CD4-positive, alpha-beta T cell (primary cell): ENCODE measurements around the gene RPS16. TPM values are rescaled to one million over a fixed set of nuclear protein-coding genes. Genes with fewer than 3 reads are reported as not detected.

Experiments used
- ATAC-seq: fragments of 200-7000 bp; cut with Tn5 transposase; one replicate; pipeline ENCODE4 v1.10.0; 2022; ENCODE audit warnings: mild to moderate bottlenecking; ENCODE audit not compliant: poor library complexity
- CTCF ChIA-PET: fragments of 350-600 bp; sonication (Branson Sonifier 250); formaldehyde crosslinking; loops from one replicate; lab custom pipeline; 2021; ENCODE audit warnings: antibody characterized with exemption, inconsistent platforms; lab: Charles Lee
- POLR2A ChIA-PET: fragments of 350-600 bp; sonication (Branson Sonifier 250); formaldehyde crosslinking; loops from one replicate; lab custom pipeline; 2021; ENCODE audit warnings: antibody characterized with exemption, inconsistent platforms; lab: Charles Lee
- DNase-seq, 14 experiments: peaks; one replicate each; pipeline ENCODE4 v3.0.0-alpha.2; 2013 to 2020; ENCODE audit warnings: mixed read lengths in 2 of 14
- H3K27ac ChIP-seq, 2 donors: one replicate each; pipeline versions ENCODE4 v1.5.1 to v1.7.0; 2013; ENCODE audit warnings: low read length in 2 of 2, low read depth in 1 of 2, mild to moderate bottlenecking in 1 of 2
- H3K27me3 ChIP-seq, 2 experiments: 1 replicate in 1 of 2; 2 replicates in 1 of 2; pipeline versions ENCODE4 v1.6.1 to v1.7.0; 2013; ENCODE audit warnings: low read length in 2 of 2, control low read depth in 1 of 2, mild to moderate bottlenecking in 1 of 2, moderate library complexity in 1 of 2; ENCODE audit not compliant: insufficient read depth in 2 of 2, control insufficient read depth in 1 of 2
- H3K36me3 ChIP-seq: one replicate; pipeline ENCODE4 v1.6.1; 2013; ENCODE audit warnings: low read length, control low read depth; ENCODE audit not compliant: insufficient read depth
- H3K4me1 ChIP-seq: one replicate; pipeline ENCODE4 v1.6.1; 2013; ENCODE audit warnings: low read length, control low read depth; ENCODE audit not compliant: insufficient read depth
- H3K4me3 ChIP-seq: one replicate; pipeline ENCODE4 v1.5.1; 2013; ENCODE audit warnings: mild to moderate bottlenecking, low read length, moderate library complexity
- H3K9me3 ChIP-seq, 2 experiments: 1 replicate in 1 of 2; 2 replicates in 1 of 2; pipeline versions ENCODE4 v1.6.1 to v1.7.0; 2013; ENCODE audit warnings: low read length in 2 of 2, mild to moderate bottlenecking in 2 of 2, control low read depth in 1 of 2, moderate library complexity in 1 of 2; ENCODE audit not compliant: control insufficient read depth in 1 of 2, insufficient read depth in 1 of 2
- H3K27ac Mint-ChIP-seq: one replicate; pipeline ENCODE4 v1.8.0; 2020; ENCODE audit warnings: mixed read lengths
- H3K27me3 Mint-ChIP-seq: one replicate; pipeline ENCODE4 v1.8.0; 2021; ENCODE audit warnings: mixed read lengths
- H3K36me3 Mint-ChIP-seq: one replicate; pipeline ENCODE4 v1.8.0; 2021; ENCODE audit warnings: low read depth, mixed read lengths
- H3K4me1 Mint-ChIP-seq: one replicate; pipeline ENCODE4 v1.8.0; 2021; ENCODE audit warnings: low read depth, mixed read lengths
- H3K4me3 Mint-ChIP-seq: one replicate; pipeline ENCODE4 v1.8.0; 2020; ENCODE audit warnings: mild to moderate bottlenecking, mixed read lengths
- H3K9me3 Mint-ChIP-seq: one replicate; pipeline ENCODE4 v1.8.0; 2020; ENCODE audit warnings: mixed read lengths
- CTCF ChIP-seq: fragments of 200-600 bp; IDR thresholded peaks from one replicate; pipeline ENCODE4 v1.8.0; 2022; ENCODE audit warnings: antibody characterized with exemption, mild to moderate bottlenecking
- intact Hi-C, 2 experiments: fragments of 100-400 bp; cut with DNase I in 1 of 2; cut with micrococcal nuclease in 1 of 2; formaldehyde crosslinking; loops; one replicate each; pipeline versions ENCODE4 v1.15.1 to v1.9.0; 2023 to 2025; cut with DNase I, micrococcal nuclease
- total RNA-seq, 174 experiments: library from RNA in 2 of 174; stranded (reverse) in 2 of 174; gene quantifications; one replicate each; pipeline ENCODE4 v1.2.3 and lab custom pipeline; 2021 to 2026

Gene RPS16
- total RNA-seq, 2 experiments from 2014 or later, result 4,625 to 4,839 TPM

GRCh38 chr19:39412100-39412866 is 23.5 kb downstream of the RPS16 start, which contains the start of gene PLEKHG2:
Gene PLEKHG2 (plus strand): TSS chr19:39412669. CDS start chr19:39414087, 1,418 bp downstream.
- Mint-ChIP-seq H3K27me3 (peaks cover 12% of the 10 kb centered on the region), H3K27ac (peak within 1 kb of the TSS; percentile 98), H3K36me3 (peaks cover 67% of the 10 kb centered on the region), H3K4me1 (peaks cover 41% of the 10 kb centered on the region), H3K4me3 (peak within 1 kb of the TSS; percentile 95), H3K9me3 (no peaks in the 10 kb centered on the region)
- H3K4me1 ChIP-seq, result peaks cover 72% of the 10 kb centered on the region
- POLR2A ChIA-PET, result interaction anchor here (1.0 to 2.6 kb wide), 16 partner anchors 8 to 434 kb away, joined by 3 to 119 read pairs (median 6); partner anchors contain the start of genes FBL, MED29, PAF1 and RPS16
- H3K4me3 ChIP-seq, result peak within 1 kb of the TSS; percentile 100
- TF ChIP-seq CTCF, result peak; percentile 80
- peak; percentile 61 for ATAC-seq
- H3K27me3 ChIP-seq, result no peaks in the 10 kb centered on the region
- H3K9me3 ChIP-seq, result no peaks in the 10 kb centered on the region
- intact Hi-C loops, result loop anchor here (1.0 to 10.0 kb wide), 10 partner anchors 11 to 290 kb away; partner anchors contain the start of genes MED29 (in 1 of the 2), PAF1 (in 1 of the 2), PAK4 (in 1 of the 2) and RPS16 (in 1 of the 2)
- peaks cover 24% of the 10 kb centered on the region for H3K36me3 ChIP-seq
- H3K27ac ChIP-seq, result peak within 1 kb of the TSS; percentile 100
- CTCF ChIA-PET, result interaction anchor here (0.9 to 2.5 kb wide), 17 partner anchors 8 to 128 kb away, joined by 3 to 102 read pairs (median 7); partner anchors contain the start of genes EID2B, MED29, PAF1 and RPS16
- peak; percentile 94 to 100 (median 97) for DNase-seq

GRCh38 chr19:39411832-39412099 is 24.0 kb downstream of the RPS16 start:
- ATAC-seq (peak; percentile 48), DNase-seq (peak; percentile 86 to 95 (median 92))
- Histone ChIP-seq H3K4me3 (peak overlapping the region; percentile 100), H3K9me3 (no peaks in the 10 kb centered on the region), H3K4me1 (peaks cover 72% of the 10 kb centered on the region), H3K27ac (peak overlapping the region; percentile 100), H3K27me3 (no peaks in the 10 kb centered on the region), H3K36me3 (peaks cover 29% of the 10 kb centered on the region)
- peak overlapping the region; percentile 98 for H3K27ac Mint-ChIP-seq
- peaks cover 68% of the 10 kb centered on the region for H3K36me3 Mint-ChIP-seq
- peaks cover 41% of the 10 kb centered on the region for H3K4me1 Mint-ChIP-seq
- H3K4me3 Mint-ChIP-seq, result peak overlapping the region; percentile 95
- no peaks in the 10 kb centered on the region for H3K9me3 Mint-ChIP-seq
- POLR2A ChIA-PET, result interaction anchor here (1.1 to 2.6 kb wide), 13 partner anchors 10 to 434 kb away, joined by 3 to 119 read pairs (median 6); partner anchors contain the start of genes FBL, MED29, PAF1 and RPS16
- peak; percentile 92 for TF ChIP-seq CTCF
- intact Hi-C loops, result loop anchor here (1.0 to 10.0 kb wide), 10 partner anchors 10 to 289 kb away; partner anchors contain the start of genes MED29 (in 1 of the 2), PAF1 (in 1 of the 2), PAK4 (in 1 of the 2) and RPS16 (in 1 of the 2)
- H3K27me3 Mint-ChIP-seq, result peaks cover 12% of the 10 kb centered on the region
- CTCF ChIA-PET, result interaction anchor here (0.9 to 2.5 kb wide), 17 partner anchors 8 to 129 kb away, joined by 3 to 102 read pairs (median 7); partner anchors contain the start of genes EID2B, MED29, PAF1 and RPS16

GRCh38 chr19:39411081-39411831 is 24.5 kb downstream of the RPS16 start:
- Mint-ChIP-seq H3K9me3 (no peaks in the 10 kb centered on the region), H3K4me1 (peaks cover 44% of the 10 kb centered on the region), H3K36me3 (peaks cover 73% of the 10 kb centered on the region), H3K4me3 (peak overlapping the region; percentile 95), H3K27ac (peak overlapping the region; percentile 98), H3K27me3 (peaks cover 12% of the 10 kb centered on the region)
- no peaks in the 10 kb centered on the region for H3K9me3 ChIP-seq
- peaks cover 29% of the 10 kb centered on the region for H3K36me3 ChIP-seq
- intact Hi-C loops, result loop anchor here (1.0 to 10.0 kb wide), 3 partner anchors 14 to 289 kb away; partner anchors contain the start of gene PAK4 (in 1 of the 2)
- DNase-seq, result peak in 5 of 14 experiments; percentile 16 to 73 (median 42)
- H3K4me1 ChIP-seq, result peaks cover 74% of the 10 kb centered on the region
- peak overlapping the region; percentile 100 for H3K27ac ChIP-seq
- CTCF ChIA-PET, result interaction anchor here (1.0 to 2.5 kb wide), 15 partner anchors 7 to 129 kb away, joined by 3 to 102 read pairs (median 8); partner anchors contain the start of genes EID2B, MED29, PAF1 and RPS16
- no peaks in the 10 kb centered on the region for H3K27me3 ChIP-seq
- ATAC-seq, result no peak
- POLR2A ChIA-PET, result interaction anchor here (1.1 to 2.6 kb wide), 13 partner anchors 9 to 435 kb away, joined by 3 to 119 read pairs (median 6); partner anchors contain the start of genes FBL, MED29, PAF1 and RPS16
- peak overlapping the region; percentile 100 for H3K4me3 ChIP-seq
- TF ChIP-seq CTCF, result no peak
